Keratinocyte (primary cell): Measurements from ENCODE around the gene ERG. TPM values are rescaled to one million over a fixed set of nuclear protein-coding genes. Genes with fewer than 3 reads are reported as not detected.

Experiments
- DNase-seq: peaks from one replicate; pipeline ENCODE4 v3.0.0-alpha.2; 2011; ENCODE audit warnings: low read depth, missing footprints, low spot score
- FAIRE-seq: peaks from 2 replicates; lab custom pipeline; 2011; peaks lifted over from hg19 to GRCh38; lab: Jason Lieb, UNC
- H2AFZ ChIP-seq: 2 replicates; pipeline ENCODE4 v1.6.0; 2012; ENCODE audit warnings: low read length, control low read depth, inconsistent platforms; ENCODE audit not compliant: control insufficient read depth
- H3K27ac ChIP-seq: 2 replicates; pipeline ENCODE4 v1.5.1; 2011; ENCODE audit warnings: low read length; ENCODE audit not compliant: control insufficient read depth, insufficient read depth
- H3K27me3 ChIP-seq: 3 replicates; pipeline ENCODE4 v1.6.0; 2011; ENCODE audit warnings: low read length; ENCODE audit not compliant: control insufficient read depth, insufficient read depth; ENCODE audit errors: extremely low read depth
- H3K36me3 ChIP-seq, 2 experiments: 2 replicates in 1 of 2; 3 replicates in 1 of 2; pipeline ENCODE4 v1.5.1; 2011; ENCODE audit warnings: low read length in 2 of 2, mild to moderate bottlenecking in 1 of 2; ENCODE audit not compliant: control insufficient read depth in 2 of 2, insufficient read depth in 2 of 2; ENCODE audit errors: extremely low read depth in 1 of 2
- H3K4me1 ChIP-seq: 3 replicates; pipeline ENCODE4 v1.5.1; 2011; ENCODE audit warnings: low read length; ENCODE audit not compliant: control insufficient read depth, insufficient read depth; ENCODE audit errors: extremely low read depth
- H3K4me2 ChIP-seq: 3 replicates; pipeline ENCODE4 v1.6.0; 2011; ENCODE audit warnings: low read depth, low read length; ENCODE audit not compliant: control insufficient read depth, insufficient read depth; ENCODE audit errors: extremely low read depth
- H3K4me3 ChIP-seq, 3 experiments: fragments of 200-600 bp in 1 of 3; sonication (generic) in 1 of 3; 2 replicates in 2 of 3; 3 replicates in 1 of 3; pipeline ENCODE4 v1.5.1; 2011 to 2016; ENCODE audit warnings: low read length in 3 of 3, mild to moderate bottlenecking in 3 of 3, control low read depth in 2 of 3, inconsistent platforms in 1 of 3, low read depth in 1 of 3, mixed read lengths in 1 of 3, mixed run types in 1 of 3, moderate library complexity in 1 of 3; ENCODE audit not compliant: control insufficient read depth in 2 of 3, insufficient read depth in 2 of 3; ENCODE audit errors: extremely low read depth in 1 of 3
- H3K79me2 ChIP-seq: 2 replicates; pipeline ENCODE4 v1.6.0; 2012; ENCODE audit warnings: low read length; ENCODE audit not compliant: control insufficient read depth, insufficient read depth
- H3K9ac ChIP-seq: 3 replicates; pipeline ENCODE4 v1.6.0; 2011; ENCODE audit warnings: low read length; ENCODE audit not compliant: control insufficient read depth, insufficient read depth; ENCODE audit errors: extremely low read depth
- H3K9me1 ChIP-seq: 3 replicates; pipeline ENCODE4 v1.6.0; 2011; ENCODE audit warnings: low read length; ENCODE audit not compliant: control insufficient read depth, insufficient read depth; ENCODE audit errors: extremely low read depth
- H3K9me3 ChIP-seq: 2 replicates; pipeline ENCODE4 v1.5.1; 2012; ENCODE audit warnings: low read depth, low read length; ENCODE audit not compliant: control insufficient read depth
- H4K20me1 ChIP-seq: 3 replicates; pipeline ENCODE4 v1.6.0; 2011; ENCODE audit warnings: low read length; ENCODE audit not compliant: control insufficient read depth, insufficient read depth; ENCODE audit errors: extremely low read depth
- CTCF ChIP-seq, 3 experiments: IDR thresholded peaks in 1 of 3; conservative IDR thresholded peaks in 1 of 3; optimal IDR thresholded peaks in 1 of 3; 2 replicates in 2 of 3; 3 replicates in 1 of 3; pipeline versions ENCODE3 to v1.5.1; 2011; ENCODE audit warnings: low read length in 3 of 3, mild to moderate bottlenecking in 3 of 3, moderate library complexity in 2 of 3, control low read depth in 1 of 3, inconsistent platforms in 1 of 3; ENCODE audit not compliant: insufficient read depth in 2 of 3; ENCODE audit errors: extremely low read depth in 1 of 3
- EZH2 ChIP-seq: IDR thresholded peaks from one replicate; pipeline ENCODE4 v1.6.1; 2012; ENCODE audit warnings: inconsistent platforms, mild to moderate bottlenecking, low read length, moderate library complexity
- dilution Hi-C: fragments of 300-500 bp; cut with MboI; formaldehyde crosslinking; loops from one replicate; pipeline ENCODE4 v1.7.0; 2020; ENCODE audit warnings: low sequenced_read_pairs; ENCODE audit not compliant: extremely low pct_ligation_motif_present
- polyA plus RNA-seq, 5 experiments: library from polyadenylated mRNA; depleted of rRNA in 3 of 5; stranded (reverse) in 3 of 5; stranded (forward) in 1 of 5; unstranded in 1 of 5; fragments of >200 nt; gene quantifications; 1 replicate in 1 of 5; 2 replicates in 3 of 5; 3 replicates in 1 of 5; pipeline versions ENCODE4 v1.2.1 to v1.2.3, GENCODE V29; 2011 to 2012; ENCODE audit warnings: missing spikeins in 2 of 5, low read depth in 1 of 5, low replicate concordance in 1 of 5

The ERG gene
- polyA plus RNA-seq, 1 donor (not counting 4 experiments of a cell fraction or from before 2014, with no cell fraction given), result 0.08 TPM

DNA sequence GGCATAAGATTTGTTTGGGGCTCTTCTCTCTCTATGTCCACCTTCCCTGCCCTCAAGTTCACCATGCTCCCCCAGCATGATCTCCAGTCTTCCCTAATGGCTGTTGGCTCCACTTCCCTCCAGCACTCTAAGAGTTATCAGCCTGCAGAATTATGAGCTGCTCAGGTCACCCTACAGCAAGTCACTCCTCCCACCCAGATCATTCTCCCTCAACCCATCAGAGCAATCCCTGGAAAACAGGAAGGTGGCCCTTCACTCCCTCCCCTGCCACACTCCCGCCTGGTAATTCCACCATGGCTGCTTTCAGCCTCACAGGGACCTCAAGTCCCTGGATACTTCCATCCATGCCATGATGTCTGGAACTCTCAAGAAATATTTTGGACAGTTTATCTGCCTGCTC is 137.0 kb downstream of the ERG start:
- no peak overlapping the region for H3K9ac ChIP-seq
- no peaks in the 10 kb centered on the region for H3K27me3 ChIP-seq
- no peak overlapping the region for H3K27ac ChIP-seq
- dilution Hi-C loops, result no loop called here
- H3K79me2 ChIP-seq, result no peaks in the 10 kb centered on the region
- H3K9me1 ChIP-seq, result no peaks in the 10 kb centered on the region
- no peak for FAIRE-seq
- H4K20me1 ChIP-seq, result no peaks in the 10 kb centered on the region
- no peak overlapping the region for H3K4me3 ChIP-seq
- TF ChIP-seq EZH2, result no peak
- TF ChIP-seq CTCF (optimal IDR thresholded peaks at IDR 0.05 in 1 of 3, IDR thresholded peaks at IDR 0.05 in 1 of 3, conservative IDR thresholded peaks at IDR 0.05 in 1 of 3; ENCODE audit: extremely low read depth in 1 of 3, insufficient read depth in 2 of 3, low read length in 3 of 3), result no peak
- no peaks in the 10 kb centered on the region for H3K9me3 ChIP-seq
- no peaks in the 10 kb centered on the region for H3K36me3 ChIP-seq
- no peaks in the 10 kb centered on the region for H3K4me1 ChIP-seq
- no peak overlapping the region for H2AFZ ChIP-seq
- no peak overlapping the region for H3K4me2 ChIP-seq
- no peak for DNase-seq

GRCh38 chr21:38359835-38360234 is 138.4 kb downstream of the ERG start:
- dilution Hi-C loops, result no loop called here

More at GRCh38 chr21:38359835-38360234, 138.4 kb downstream of the ERG start:
- Histone ChIP-seq H3K27me3 (no peaks in the 10 kb centered on the region), H3K79me2 (no peaks in the 10 kb centered on the region), H3K9me3 (no peaks in the 10 kb centered on the region), H2AFZ (no peak overlapping the region), H3K4me3 (no peak overlapping the region), H3K27ac (no peak overlapping the region), H3K9ac (no peak overlapping the region), H3K36me3 (no peaks in the 10 kb centered on the region), H3K4me2 (no peak overlapping the region), H4K20me1 (no peaks in the 10 kb centered on the region), H3K4me1 (no peaks in the 10 kb centered on the region), H3K9me1 (no peaks in the 10 kb centered on the region)
- no peak for TF ChIP-seq EZH2
- no peak for TF ChIP-seq CTCF (optimal IDR thresholded peaks at IDR 0.05 in 1 of 3, IDR thresholded peaks at IDR 0.05 in 1 of 3, conservative IDR thresholded peaks at IDR 0.05 in 1 of 3; ENCODE audit: extremely low read depth in 1 of 3, insufficient read depth in 2 of 3, low read length in 3 of 3)
- FAIRE-seq (no peak), DNase-seq (no peak)
